Measurements from ENCODE around the gene CD74.
"Not testable (repeated sequence)": the region's sequence is repeated elsewhere in the genome, so short reads cannot be mapped to it uniquely, and the experiment has no call there.

DNA sequence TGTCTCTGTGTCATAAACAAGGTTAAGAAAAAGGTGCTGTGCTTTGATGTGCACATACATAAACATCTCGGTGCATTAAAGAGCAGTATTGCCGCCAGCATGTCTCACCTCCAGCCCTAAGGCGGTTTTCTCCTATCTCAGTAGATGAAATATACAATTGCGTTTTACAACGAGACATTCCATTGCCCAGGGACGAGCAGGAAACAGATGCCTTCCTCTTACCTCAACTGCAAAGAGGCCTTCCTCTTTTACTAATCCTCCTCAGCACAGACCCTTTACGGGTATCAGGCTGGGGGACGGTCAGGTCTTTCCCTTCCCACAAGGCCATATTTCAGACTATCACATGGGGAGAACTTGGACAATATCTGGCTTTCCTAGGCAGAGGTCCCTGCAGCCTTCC lies 41.3 kb upstream of the CD74 start:
- TF ChIP-seq CTCF, POLR2A (IDR thresholded peaks at IDR 0.05): not testable (repeated sequence)

Data from uterus (tissue), 2 donors.